C4-2B (cell line): ENCODE measurements around the gene TES.

Experiments used
- CTCF ChIP-seq: fragments of 450-650 bp; conservative IDR thresholded peaks from 2 replicates; pipeline ENCODE4 v1.5.1; 2017; ENCODE audit warnings: mild to moderate bottlenecking
- ZFX ChIP-seq: fragments of 450-650 bp; IDR thresholded peaks from 2 replicates; pipeline ENCODE4 v1.6.1; 2017

GRCh38 chr7:116239434-116239833 is 29.1 kb downstream of the TES start:
- TF ChIP-seq CTCF (no peak), ZFX (no peak)
